NCI-H748 treated with DMSO at 0.1 percent for 48 hours (cell line): ENCODE data around the gene KCNN2.

Experiments used
- DNase-seq: peaks from one replicate; lab custom pipeline; 2025; lab: John Stamatoyannopoulos, UW

KCNN2 gene

DNA sequence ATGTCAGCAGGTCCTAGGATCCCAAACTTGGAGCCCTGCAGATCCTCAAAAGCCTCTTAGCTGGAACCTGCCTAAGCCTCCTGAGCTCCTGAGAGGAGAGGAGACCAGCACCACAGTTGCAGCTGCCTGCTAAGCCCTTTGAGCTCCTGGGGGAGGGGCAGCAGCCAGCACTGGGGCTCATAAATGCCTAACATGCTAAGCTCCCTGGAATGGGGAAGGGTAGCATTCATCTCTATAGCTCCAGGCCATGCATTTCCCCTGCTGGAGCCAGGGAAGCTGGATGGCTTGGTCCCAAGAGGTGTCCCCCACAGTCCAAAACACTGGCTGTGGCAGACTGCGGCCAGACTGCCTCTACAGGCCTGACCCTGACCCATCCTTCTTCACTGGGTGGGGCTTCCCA lies 182.7 kb downstream of the KCNN2 start:
- DNase-seq: no peak
